Upper lobe of right lung (tissue), 1 donor: ENCODE results near the gene CNOT2. TPM values are rescaled to one million over a fixed set of nuclear protein-coding genes. Genes with fewer than 3 reads are reported as not detected.

Source experiments
- ATAC-seq: fragments of 200-7000 bp; cut with Tn5 transposase; one replicate; pipeline ENCODE4 v1.9.1; 2020; ENCODE audit warnings: mild to moderate bottlenecking, moderate library complexity
- DNase-seq: peaks from one replicate; pipeline ENCODE4 v3.0.0-alpha.2; 2020
- H3K27ac ChIP-seq: fragments of 200-600 bp; one replicate; pipeline ENCODE4 v1.8.0; 2022
- H3K27me3 ChIP-seq: fragments of 200-600 bp; one replicate; pipeline ENCODE4 v1.8.0; 2022; ENCODE audit warnings: mild to moderate bottlenecking
- H3K36me3 ChIP-seq: fragments of 200-600 bp; one replicate; pipeline ENCODE4 v1.8.0; 2022
- H3K4me1 ChIP-seq: fragments of 200-600 bp; one replicate; pipeline ENCODE4 v1.8.0; 2022
- H3K4me3 ChIP-seq: fragments of 200-600 bp; one replicate; pipeline ENCODE4 v1.8.0; 2022; ENCODE audit warnings: mild to moderate bottlenecking
- H3K9me3 ChIP-seq: fragments of 200-600 bp; one replicate; pipeline ENCODE4 v1.8.0; 2022
- CTCF ChIP-seq: fragments of 200-600 bp; IDR thresholded peaks from one replicate; pipeline ENCODE4 v1.8.0; 2022; ENCODE audit warnings: antibody characterized with exemption
- intact Hi-C: fragments of 100-400 bp; cut with DNase I; formaldehyde crosslinking; loops from one replicate; pipeline ENCODE4 v1.11.0; 2022
- total RNA-seq: library from RNA; stranded (reverse); fragmentation: NEBNext Ultra II Directional; extraction: Animal tissue kit (Norgen Biotek cat#: 25700); gene quantifications from one replicate; pipeline ENCODE4 v1.2.1, GENCODE V29; 2021
- donor health status: DM: no; HTN: yes; CAD: no; lungs with severe emphysema.

CNOT2 gene
- total RNA-seq, 1 donor from 2014 or later: 71.4 TPM

- Histone ChIP-seq H3K9me3 (no peaks in the 10 kb centered on the region), H3K27me3 (no peaks in the 10 kb centered on the region), H3K36me3 (no peaks in the 10 kb centered on the region), H3K4me3 (no peak overlapping the region), H3K27ac (no peak overlapping the region), H3K4me1 (no peaks in the 10 kb centered on the region)
- TF ChIP-seq CTCF: no peak
- ATAC-seq (no peak), DNase-seq (no peak)
- intact Hi-C loops: no loop called here
These were observed 154.8 kb downstream of the CNOT2 start for GRCh38 chr12:70398002-70398401.

- intact Hi-C loops: no loop called here
- Histone ChIP-seq H3K27ac (no peak overlapping the region), H3K9me3 (no peaks in the 10 kb centered on the region), H3K36me3 (no peaks in the 10 kb centered on the region), H3K27me3 (no peaks in the 10 kb centered on the region), H3K4me1 (no peaks in the 10 kb centered on the region), H3K4me3 (no peak overlapping the region)
- TF ChIP-seq CTCF: no peak
- ATAC-seq: no peak
- no peak for DNase-seq
These were observed 155.6 kb downstream of the CNOT2 start for GRCh38 chr12:70398862-70399261.

- Histone ChIP-seq H3K4me1 (no peaks in the 10 kb centered on the region), H3K27me3 (no peaks in the 10 kb centered on the region), H3K36me3 (no peaks in the 10 kb centered on the region), H3K4me3 (no peak overlapping the region), H3K27ac (no peak overlapping the region), H3K9me3 (no peaks in the 10 kb centered on the region)
- DNase-seq (no peak), ATAC-seq (no peak)
- intact Hi-C loops: no loop called here
- TF ChIP-seq CTCF: no peak
These were observed 156.1 kb downstream of the CNOT2 start for GRCh38 chr12:70399311-70399710.

GRCh38 chr12:70400124-70400523 is 156.9 kb downstream of the CNOT2 start:
- no peak for ATAC-seq
- H3K4me3 ChIP-seq: no peak overlapping the region
- H3K4me1 ChIP-seq: no peaks in the 10 kb centered on the region
- no peaks in the 10 kb centered on the region for H3K9me3 ChIP-seq
- intact Hi-C loops: no loop called here
- no peak overlapping the region for H3K27ac ChIP-seq
- TF ChIP-seq CTCF: no peak
- H3K27me3 ChIP-seq: no peaks in the 10 kb centered on the region
- H3K36me3 ChIP-seq: no peaks in the 10 kb centered on the region
- no peak for DNase-seq

GRCh38 chr12:70402597-70402996 is 159.4 kb downstream of the CNOT2 start:
- H3K9me3 ChIP-seq: no peaks in the 10 kb centered on the region
- no peak overlapping the region for H3K27ac ChIP-seq
- ATAC-seq (no peak), DNase-seq (no peak)
- H3K27me3 ChIP-seq: no peaks in the 10 kb centered on the region
- no peak for TF ChIP-seq CTCF
- intact Hi-C loops: no loop called here
- no peaks in the 10 kb centered on the region for H3K36me3 ChIP-seq
- no peak overlapping the region for H3K4me3 ChIP-seq
- no peaks in the 10 kb centered on the region for H3K4me1 ChIP-seq

- H3K9me3 ChIP-seq: no peaks in the 10 kb centered on the region
- H3K36me3 ChIP-seq: no peaks in the 10 kb centered on the region
- no peak overlapping the region for H3K4me3 ChIP-seq
- intact Hi-C loops: no loop called here
- H3K27ac ChIP-seq: no peak overlapping the region
- TF ChIP-seq CTCF: no peak
- DNase-seq (no peak), ATAC-seq (no peak)
- H3K4me1 ChIP-seq: no peaks in the 10 kb centered on the region
- no peaks in the 10 kb centered on the region for H3K27me3 ChIP-seq
These were observed 160.6 kb downstream of the CNOT2 start for GRCh38 chr12:70403826-70404225.
